K562 (cell line): ENCODE data around the gene MTREX. TPM values are rescaled to one million over a fixed set of nuclear protein-coding genes. Genes with fewer than 3 reads are reported as not detected.

Source experiments
- AFF1 ChIP-seq, 2 experiments: fragments of 450-650 bp; IDR thresholded peaks; 2 replicates each; pipeline ENCODE4 v1.6.1; 2018; ENCODE audit warnings: mild to moderate bottlenecking in 2 of 2, low read depth in 1 of 2; ENCODE audit not compliant: partially characterized antibody in 2 of 2
- DEAF1 ChIP-seq: fragments of 450-650 bp; formaldehyde crosslinking; IDR thresholded peaks from 2 replicates; pipeline ENCODE4 v1.4.0; 2020; ENCODE audit warnings: mild to moderate bottlenecking, moderate library complexity
- EP300 ChIP-seq: IDR thresholded peaks from 2 replicates; pipeline ENCODE4 v1.6.1; 2012; ENCODE audit warnings: low read length, improper control_type of control experiment
- HDAC1 ChIP-seq, 2 experiments: fragments of 450-650 bp; IDR thresholded peaks; 2 replicates each; pipeline ENCODE4 v1.6.1; 2016 to 2017; ENCODE audit warnings: inconsistent platforms in 1 of 2, mild to moderate bottlenecking in 1 of 2, moderate library complexity in 1 of 2
- ILF3 ChIP-seq: fragments of 450-650 bp; IDR thresholded peaks from 2 replicates; pipeline ENCODE4 v1.6.1; 2018; ENCODE audit warnings: antibody characterized with exemption, mild to moderate bottlenecking, moderate library complexity, borderline replicate concordance
- MLLT1 ChIP-seq, 2 experiments: fragments of 450-650 bp; IDR thresholded peaks; 2 replicates each; pipeline ENCODE4 v1.6.1; 2016
- MNT ChIP-seq, 2 experiments: fragments of 450-650 bp; conservative IDR thresholded peaks; 2 replicates each; pipeline ENCODE4 v1.6.1; 2017; ENCODE audit warnings: mild to moderate bottlenecking in 2 of 2, moderate library complexity in 2 of 2
- RBBP5 ChIP-seq: fragments of 200-600 bp; sonication (generic); IDR thresholded peaks from 2 replicates; pipeline ENCODE4 v1.6.1; 2012; ENCODE audit warnings: borderline replicate concordance, mild to moderate bottlenecking, low read length, control low read depth, inconsistent platforms; ENCODE audit not compliant: insufficient read depth, poor library complexity, severe bottlenecking
- TCFL5 ChIP-seq: fragments of 250-450 bp; sonication (Bioruptor Pico); conservative IDR thresholded peaks from 2 replicates; pipeline ENCODE4 v1.6.1; 2021; ENCODE audit warnings: mild to moderate bottlenecking, moderate library complexity, matching md5 sums
- UBTF ChIP-seq, 2 experiments: IDR thresholded peaks; 2 replicates each; pipeline ENCODE4 v1.6.1; 2012; ENCODE audit warnings: improper control_type of control experiment in 2 of 2, low read depth in 2 of 2, low read length in 2 of 2, borderline replicate concordance in 1 of 2
- VEZF1 ChIP-seq: fragments of 200-800 bp; sonication (Bioruptor generic); IDR thresholded peaks from 2 replicates; pipeline ENCODE4 v1.6.1; 2017; ENCODE audit warnings: missing genetic modification characterization, missing compliant biosample characterization
- polyA plus RNA-seq, 8 experiments: library from polyadenylated mRNA; depleted of rRNA in 4 of 8; stranded (reverse) in 5 of 8; unstranded in 3 of 8; fragments of >200 nt; fragmentation: Nextera tagmentation in 2 of 8; fragmentation: Illumina TruSeq in 1 of 8; extraction: Ambion mirVana in 2 of 8; extraction: Trizol in 1 of 8; gene quantifications; 2 replicates each; pipeline versions ENCODE4 v1.2.1 to v1.2.3, GENCODE V29; 2011 to 2014; ENCODE audit warnings: inconsistent platforms in 1 of 8, missing spikeins in 1 of 8
- total RNA-seq, 7 experiments: library from RNA; depleted of rRNA in 6 of 7; stranded (reverse); fragments of >200 nt in 6 of 7; fragmentation: Illumina TruSeq in 2 of 7; extraction: Trizol in 2 of 7; gene quantifications; 2 replicates each; pipeline versions ENCODE4 v1.2.1 to v1.2.3, GENCODE V29; 2011 to 2021; ENCODE audit warnings: low replicate concordance in 1 of 7

Gene MTREX
- total and polyA plus RNA-seq, 9 of the 15 experiments (the other 6 are each of a cell fraction or from before 2014, with no cell fraction given), result 52.9 to 193 (median 150) TPM

- TF ChIP-seq VEZF1 (CRISPR knock-in tag) (peak; percentile 55; the same call in 1 of the 2 replicates), HDAC1 (IDR thresholded peaks at IDR 0.05) (peak in 1 of 2 experiments; percentile 43; a peak in 1 of 4 replicates), ILF3 (no peak), DEAF1 (CRISPR knock-in tag) (no peak), UBTF (IDR thresholded peaks at IDR 0.05; ENCODE audit: borderline replicate concordance in 1 of 2, low read depth in 2 of 2, low read length in 2 of 2) (peak; percentile 56 to 65; a peak in 2 of 4 replicates), MLLT1 (IDR thresholded peaks at IDR 0.05) (peak in 1 of 2 experiments; percentile 72; a peak in 1 of 4 replicates), TCFL5 (no peak), MNT (conservative IDR thresholded peaks at IDR 0.05) (peak; percentile 90 to 92), RBBP5 (peak; percentile 96), EP300 (peak; percentile 24; the same call in 1 of the 2 replicates), AFF1 (IDR thresholded peaks at IDR 0.05; ENCODE audit: low read depth in 1 of 2, partially characterized antibody in 2 of 2) (peak; percentile 79 to 83)
Observed at GRCh38 chr5:55307383-55308253, at the start of gene MTREX, which contains the start of gene DHX29 (continued).
